Stimulated activated CD8-positive, alpha-beta memory T cell treated with anti-CD3 and anti-CD28 coated beads, Interleukin-7, amount 100 ng/mL, for 48 hours (primary cell): Measurements from ENCODE around the gene ZNF789.
"Not testable (repeated sequence)": the region's sequence is repeated elsewhere in the genome, so short reads cannot be mapped to it uniquely, and the experiment has no call there.

Experiments
- DNase-seq, 2 donors: peaks; one replicate each; pipeline ENCODE4 v3.0.0-alpha.2; 2020; ENCODE audit warnings: low read depth in 1 of 2; ENCODE audit errors: extremely low read depth in 1 of 2

Gene ZNF789

DNA sequence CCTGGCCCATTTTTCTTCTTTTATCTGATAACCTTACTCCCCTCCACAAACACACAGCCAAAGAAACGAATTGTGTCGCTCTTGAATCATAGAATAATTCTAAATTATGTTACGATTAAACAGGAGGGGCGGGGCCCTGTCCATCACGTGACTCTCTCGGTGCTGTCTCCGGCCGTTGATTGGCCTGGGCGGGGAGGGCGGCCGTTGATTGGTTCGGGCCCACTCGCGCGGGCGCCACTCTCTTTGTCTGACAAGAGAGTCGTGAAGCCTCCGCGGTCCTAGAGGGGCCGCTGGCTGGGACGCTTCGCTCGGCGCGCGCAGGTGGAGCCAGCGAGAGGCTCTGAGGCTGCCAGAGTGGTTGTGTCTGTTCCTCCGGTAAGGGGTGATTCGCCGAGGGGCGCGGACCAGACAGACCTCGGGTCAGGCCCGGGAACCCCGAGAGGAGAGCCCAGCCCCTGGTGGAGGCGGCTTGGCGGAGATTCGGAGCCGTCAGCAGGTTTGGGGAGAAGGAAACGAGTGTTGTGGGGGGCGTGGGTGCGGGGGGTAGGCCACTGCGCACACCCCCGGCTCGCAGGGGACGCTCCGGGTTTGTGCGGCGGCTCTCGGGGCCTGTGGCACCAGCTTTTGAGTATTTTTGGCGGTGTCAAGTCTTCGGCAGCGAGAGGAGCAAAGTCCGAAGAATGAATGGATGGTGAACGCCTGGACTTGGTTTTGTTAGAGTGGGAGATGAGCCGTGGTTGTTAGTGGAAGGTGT, at the start of gene ZNF789:
ZNF789 (plus strand) TSS at position 330 of the 754 bp plus-strand sequence. CDS start 3,567 bp downstream, outside the sequence.
- DNase-seq, result peak; percentile 97

DNA sequence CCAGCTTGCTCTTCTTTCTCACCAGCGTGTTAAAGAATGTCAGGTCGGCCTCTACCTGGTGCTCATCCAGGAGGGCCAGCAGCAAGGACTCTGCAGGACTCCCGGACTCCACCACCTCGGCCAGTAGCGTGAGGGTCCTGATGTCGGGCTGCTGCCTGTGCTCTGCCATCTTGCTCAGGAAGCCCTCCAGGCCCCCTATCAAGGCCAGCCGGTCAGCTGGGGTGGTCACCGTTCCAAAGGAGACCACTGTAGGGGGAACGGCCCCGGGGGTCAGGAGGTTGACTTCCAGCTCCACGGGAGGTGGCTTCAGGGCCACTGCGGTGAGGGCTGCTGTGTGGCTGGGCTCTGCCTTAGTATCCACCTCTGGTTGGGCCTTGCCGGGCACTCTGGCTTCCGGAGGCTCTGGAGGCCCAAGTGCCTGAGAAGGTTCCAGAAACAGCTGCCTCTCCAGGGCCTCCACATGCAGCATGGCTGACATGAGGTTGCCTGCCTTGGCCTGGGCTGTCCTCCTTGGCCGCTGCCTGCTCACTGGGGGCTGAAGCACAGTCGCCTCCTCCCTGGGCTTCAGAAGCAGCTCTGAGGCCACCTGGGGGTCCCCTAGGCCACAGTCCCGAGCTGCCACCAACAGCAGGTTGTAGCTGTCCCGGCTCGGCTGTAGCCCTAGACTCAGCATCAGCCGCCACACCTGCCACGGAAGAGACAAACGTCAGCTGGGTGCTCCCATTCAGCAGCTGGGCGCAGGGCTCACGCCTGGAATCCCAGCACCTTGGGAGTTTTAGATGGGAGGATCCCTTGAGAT, 47.6 kb upstream of the ZNF789 start:
- no peak for DNase-seq

DNA sequence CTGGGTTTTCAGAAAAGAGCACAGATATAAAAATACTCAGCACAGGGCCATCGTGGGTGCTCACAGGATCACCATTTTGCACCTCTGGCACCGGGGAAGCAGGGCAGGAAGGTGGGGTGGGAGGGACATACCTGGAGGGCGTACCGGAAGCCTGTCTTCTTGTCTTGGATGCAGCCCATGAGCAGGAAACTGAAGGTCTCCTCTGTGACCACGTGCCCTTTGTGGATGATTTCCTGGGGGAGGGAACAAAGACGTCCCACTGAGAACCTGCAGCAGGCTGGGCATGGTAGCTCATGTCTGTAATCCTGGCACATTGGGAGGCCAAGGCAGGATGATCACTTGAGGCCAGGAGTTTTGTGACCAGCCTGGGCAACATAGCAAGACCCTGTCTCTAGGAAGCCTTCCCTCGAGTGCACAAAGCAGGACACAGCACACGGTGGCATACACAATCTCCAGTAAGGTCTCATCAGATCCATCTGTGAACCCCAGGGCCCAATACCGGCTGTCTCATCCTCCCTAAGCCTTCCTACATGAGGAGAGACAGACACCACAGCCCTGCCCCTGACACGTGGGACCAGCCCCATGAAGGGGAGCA, 43.6 kb upstream of the ZNF789 start:
- DNase-seq, result no peak

DNA sequence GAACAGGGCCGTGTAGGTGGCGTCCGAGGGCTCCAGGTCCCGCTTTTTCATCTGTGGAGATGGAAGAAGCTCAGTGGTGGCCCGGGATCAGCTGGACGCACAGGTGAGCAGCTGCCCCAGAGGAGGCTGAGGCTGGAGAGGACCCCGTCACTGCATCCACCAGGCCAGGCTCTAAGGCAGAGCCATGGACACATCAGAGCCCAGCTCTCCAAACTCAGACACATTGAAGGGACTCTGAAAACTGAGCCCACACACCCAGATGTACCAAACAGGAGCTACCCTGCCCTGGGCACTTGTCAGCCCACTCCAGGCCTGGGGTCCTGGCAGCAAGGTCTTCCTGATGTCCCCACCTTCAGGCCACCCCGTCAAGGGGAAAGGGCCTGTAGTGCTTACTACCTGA, 42.9 kb upstream of the ZNF789 start:
- DNase-seq, result no peak

DNA sequence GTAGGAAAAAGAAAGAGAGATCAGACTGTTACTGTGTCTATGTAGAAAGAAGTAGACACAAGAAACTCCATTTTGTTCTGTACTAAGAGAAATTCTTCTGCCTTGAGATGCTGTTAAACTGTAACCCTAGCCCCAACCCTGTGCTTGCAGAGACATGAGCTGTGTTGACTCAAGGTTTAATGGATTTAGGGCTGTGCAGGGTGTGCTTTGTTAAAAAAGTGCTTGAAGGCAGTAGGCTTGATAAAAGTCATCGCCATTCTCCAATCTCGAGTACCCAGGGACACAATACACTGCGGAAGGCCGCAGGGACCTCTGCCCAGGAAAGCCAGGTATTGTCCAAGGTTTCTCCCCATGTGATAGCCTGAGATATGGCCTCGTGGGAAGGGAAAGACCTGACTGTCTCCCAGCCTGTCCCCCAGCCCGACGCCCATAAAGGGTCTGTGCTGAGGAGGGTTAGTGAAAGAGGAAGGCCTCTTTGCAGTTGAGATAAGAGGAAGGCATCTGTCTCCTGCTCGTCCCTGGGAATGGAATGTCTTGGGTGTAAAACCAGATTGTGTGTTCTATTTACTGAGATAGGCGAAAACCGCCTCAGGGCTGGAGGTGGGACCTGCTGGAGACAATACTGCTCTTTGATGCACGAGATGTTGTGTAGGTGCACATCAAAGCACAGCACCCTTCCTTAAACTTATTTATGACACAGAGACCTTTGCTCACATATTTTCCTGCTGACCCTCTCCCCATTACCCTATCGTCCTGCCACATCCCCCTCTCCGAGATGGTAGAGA, 40.7 kb upstream of the ZNF789 start:
- DNase-seq, result not testable (repeated sequence)

DNA sequence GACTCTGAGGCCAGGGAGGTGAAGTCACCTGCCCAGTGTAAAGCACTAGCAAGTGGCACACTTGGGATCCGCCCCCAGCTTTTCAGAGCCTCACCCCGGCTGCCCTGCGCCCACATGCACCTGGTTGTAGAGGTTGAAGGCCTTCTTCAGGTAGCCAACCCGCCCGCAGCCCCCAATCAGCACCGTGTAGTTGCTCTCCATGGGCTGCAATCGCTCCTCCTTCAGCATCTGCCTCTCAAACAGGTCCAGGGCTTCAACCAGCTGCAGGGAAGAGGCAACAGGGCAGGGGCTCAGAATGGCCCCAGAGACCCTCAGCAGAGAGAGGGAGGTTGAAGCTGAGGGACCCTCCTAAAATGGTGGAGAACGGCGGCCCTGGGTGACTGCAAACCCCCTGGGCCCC, 39.5 kb upstream of the ZNF789 start:
- DNase-seq, result no peak

- no peak for DNase-seq
Measured at GRCh38 chr7:99437946-99438572, 34.6 kb upstream of the ZNF789 start.

GRCh38 chr7:99438573-99439480, 33.9 kb upstream of the ZNF789 start, which contains the start of the genes CPSF4 and PTCD1:
TSS of gene CPSF4 (plus strand) at chr7:99438943. CDS start at chr7:99439083, 140 bp downstream.
TSS of gene PTCD1 (minus strand) at chr7:99438798. CDS start at chr7:99435242, 3,556 bp downstream.
- peak; percentile 89 to 94 for DNase-seq

- DNase-seq, result no peak
Measured at GRCh38 chr7:99440195-99440594, 32.5 kb upstream of the ZNF789 start.

GRCh38 chr7:99446096-99446495, 26.6 kb upstream of the ZNF789 start:
- DNase-seq, result no peak

GRCh38 chr7:99447943-99448342, 24.7 kb upstream of the ZNF789 start:
- DNase-seq, result no peak

DNA sequence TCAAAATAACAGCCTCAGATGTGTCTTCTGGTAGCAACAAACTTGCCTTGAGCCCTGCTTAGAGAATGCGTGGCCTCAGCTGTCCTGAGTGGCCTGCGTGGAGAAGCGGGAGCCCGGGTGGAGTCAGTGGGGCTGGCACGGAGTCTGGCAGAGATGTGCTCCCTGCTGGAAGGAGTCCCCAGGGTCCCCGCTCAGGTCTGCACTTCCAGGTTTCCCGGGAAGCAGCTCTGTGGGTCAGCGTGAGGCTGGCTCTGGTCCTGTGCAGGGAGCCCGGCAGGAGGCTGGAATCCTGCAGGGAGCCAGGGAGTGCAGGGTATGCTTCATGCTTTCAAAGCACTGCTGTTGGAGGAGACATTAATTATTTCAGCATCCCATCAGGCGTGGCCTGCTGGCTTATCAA, 23.8 kb upstream of the ZNF789 start:
- no peak for DNase-seq

GRCh38 chr7:99449326-99449725, 23.4 kb upstream of the ZNF789 start:
- DNase-seq, result no peak

DNA sequence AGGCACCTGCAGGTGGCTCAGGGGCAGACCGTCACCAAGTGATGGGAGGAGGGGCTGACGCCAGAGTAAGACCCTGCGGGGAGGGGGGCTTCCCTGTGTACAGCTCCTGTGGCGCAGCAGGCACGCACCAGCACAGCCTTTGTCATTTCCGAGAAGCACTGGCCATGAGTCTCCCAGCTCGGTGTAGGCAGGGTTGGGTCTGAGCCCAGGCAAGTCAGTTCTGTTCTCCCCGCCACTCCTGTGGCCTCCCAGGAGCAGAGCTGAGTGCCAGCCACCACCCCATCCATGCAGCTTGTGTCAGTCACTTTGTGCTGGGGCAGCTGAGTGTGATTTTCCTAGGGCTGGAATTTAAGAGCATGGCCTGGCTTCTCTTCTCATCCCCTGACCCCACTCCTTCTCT, 20.8 kb upstream of the ZNF789 start:
- DNase-seq, result no peak

DNA sequence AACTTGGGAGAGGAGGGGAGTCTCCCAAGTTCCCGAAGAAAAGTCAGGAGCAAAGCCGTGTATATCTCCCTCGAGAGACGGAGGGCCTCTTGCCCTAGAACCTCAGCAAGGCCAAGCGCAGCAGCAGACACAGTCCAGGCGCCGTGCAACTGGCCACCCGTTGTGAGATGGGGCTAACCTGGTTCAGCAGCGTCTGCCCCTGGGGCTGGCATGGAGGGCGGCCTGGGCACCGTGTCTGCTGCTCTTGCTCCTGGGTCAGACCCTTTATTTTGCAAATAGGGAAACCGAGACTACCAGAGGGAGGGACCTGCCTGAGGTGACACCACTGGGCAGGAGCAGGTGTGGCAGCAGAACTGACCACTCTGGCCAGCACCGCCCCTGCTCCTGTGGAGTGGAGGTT, 20.1 kb upstream of the ZNF789 start:
- no peak for DNase-seq

DNA sequence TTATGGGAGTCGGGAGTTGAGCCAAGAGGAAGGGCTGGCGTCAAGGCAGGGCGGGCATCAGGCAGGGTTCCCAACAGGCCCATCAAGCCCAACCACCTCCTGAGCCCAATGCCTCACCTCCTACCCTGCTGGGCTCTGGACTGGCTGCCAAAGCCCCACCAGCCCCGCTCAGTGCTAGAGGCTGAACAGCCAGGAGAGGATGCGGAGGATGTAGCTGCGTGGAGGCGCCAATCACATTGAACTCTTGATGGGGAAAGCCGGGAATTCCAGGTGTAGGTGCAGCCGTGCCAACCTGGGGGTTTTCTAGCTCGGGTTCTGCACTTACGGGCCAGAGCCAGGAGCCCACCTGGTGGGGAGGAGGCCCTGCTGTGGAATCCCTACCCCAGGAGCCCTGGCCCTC, 19.6 kb upstream of the ZNF789 start:
- no peak for DNase-seq

- DNase-seq, result no peak
Measured at GRCh38 chr7:99455874-99456273, 16.8 kb upstream of the ZNF789 start.

DNA sequence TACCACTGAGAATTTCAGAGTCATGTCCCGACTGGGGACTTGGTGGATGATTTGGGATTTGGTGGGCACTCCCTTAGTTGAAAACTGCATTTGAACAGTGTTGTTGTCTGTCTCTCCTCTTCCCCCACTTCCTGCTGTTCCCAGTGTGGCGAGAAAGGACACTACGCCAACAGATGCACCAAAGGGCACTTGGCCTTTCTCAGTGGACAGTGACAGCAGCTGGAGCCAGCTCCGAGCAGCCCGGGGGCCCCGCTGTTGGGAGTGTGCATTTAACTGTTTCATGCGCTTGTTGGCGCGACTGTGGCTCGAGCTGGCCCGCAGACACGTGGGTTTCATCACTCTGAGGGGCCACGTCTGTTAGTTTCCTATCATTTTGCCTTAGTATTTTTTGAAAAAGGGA, 16.4 kb upstream of the ZNF789 start:
- DNase-seq, result no peak

GRCh38 chr7:99457050-99457649, 15.5 kb upstream of the ZNF789 start:
- no peak for DNase-seq
